ENCODE results near the gene CHGA. TPM values are rescaled to one million over a fixed set of nuclear protein-coding genes. Genes with fewer than 3 reads are reported as not detected.

CHGA gene
- total RNA-seq, 1 donor = 0.18 TPM

DNA sequence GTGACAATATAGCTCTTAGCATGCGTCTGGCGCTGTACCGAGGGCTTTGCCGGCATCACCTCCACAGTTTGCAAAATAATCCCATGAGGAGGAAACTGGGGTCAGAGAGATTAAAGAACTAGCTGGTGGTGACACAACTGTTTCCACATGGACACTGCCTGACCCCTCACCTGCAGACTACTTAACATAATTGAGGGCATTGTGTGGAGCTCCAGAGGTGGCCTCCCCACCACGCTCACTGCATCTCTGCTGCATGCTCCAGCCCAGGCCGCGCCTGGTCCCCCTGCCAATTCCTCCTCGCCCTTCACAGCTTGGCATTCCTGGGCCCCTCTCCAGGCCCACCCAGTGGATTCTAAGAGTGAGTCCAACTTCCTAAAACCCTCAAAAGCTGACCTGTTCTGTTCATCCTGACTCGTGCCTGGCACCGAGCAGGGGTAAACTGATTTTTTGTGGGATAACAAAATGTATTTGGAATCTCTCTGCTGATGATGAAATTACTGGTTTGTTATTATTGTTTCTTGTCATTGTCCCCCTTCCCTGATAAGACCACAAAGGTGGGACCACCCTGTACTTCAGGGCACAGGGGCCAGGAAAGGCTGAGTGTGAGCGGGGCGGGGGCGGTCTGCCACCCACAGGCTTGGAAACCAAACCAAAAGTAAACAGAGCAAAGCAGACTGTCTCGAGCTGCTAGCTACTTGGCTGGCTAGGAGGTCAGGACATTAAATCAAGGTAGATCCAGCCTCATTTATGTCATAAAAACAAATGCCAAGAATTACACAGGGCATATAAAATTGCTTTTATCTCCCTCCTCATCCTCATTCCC, 40.6 kb downstream of the CHGA start:
- TF ChIP-seq, protein P1, sequence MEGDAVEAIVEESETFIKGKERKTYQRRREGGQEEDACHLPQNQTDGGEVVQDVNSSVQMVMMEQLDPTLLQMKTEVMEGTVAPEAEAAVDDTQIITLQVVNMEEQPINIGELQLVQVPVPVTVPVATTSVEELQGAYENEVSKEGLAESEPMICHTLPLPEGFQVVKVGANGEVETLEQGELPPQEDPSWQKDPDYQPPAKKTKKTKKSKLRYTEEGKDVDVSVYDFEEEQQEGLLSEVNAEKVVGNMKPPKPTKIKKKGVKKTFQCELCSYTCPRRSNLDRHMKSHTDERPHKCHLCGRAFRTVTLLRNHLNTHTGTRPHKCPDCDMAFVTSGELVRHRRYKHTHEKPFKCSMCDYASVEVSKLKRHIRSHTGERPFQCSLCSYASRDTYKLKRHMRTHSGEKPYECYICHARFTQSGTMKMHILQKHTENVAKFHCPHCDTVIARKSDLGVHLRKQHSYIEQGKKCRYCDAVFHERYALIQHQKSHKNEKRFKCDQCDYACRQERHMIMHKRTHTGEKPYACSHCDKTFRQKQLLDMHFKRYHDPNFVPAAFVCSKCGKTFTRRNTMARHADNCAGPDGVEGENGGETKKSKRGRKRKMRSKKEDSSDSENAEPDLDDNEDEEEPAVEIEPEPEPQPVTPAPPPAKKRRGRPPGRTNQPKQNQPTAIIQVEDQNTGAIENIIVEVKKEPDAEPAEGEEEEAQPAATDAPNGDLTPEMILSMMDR (IDR thresholded peaks at IDR 0.05; ENCODE audit: insufficient read depth, low read length) = no peak
- no peak overlapping the region for H3K4me3 ChIP-seq (ENCODE audit: low read depth, low read length)
- DNase-seq (ENCODE audit: low read depth) = no peak

DNA sequence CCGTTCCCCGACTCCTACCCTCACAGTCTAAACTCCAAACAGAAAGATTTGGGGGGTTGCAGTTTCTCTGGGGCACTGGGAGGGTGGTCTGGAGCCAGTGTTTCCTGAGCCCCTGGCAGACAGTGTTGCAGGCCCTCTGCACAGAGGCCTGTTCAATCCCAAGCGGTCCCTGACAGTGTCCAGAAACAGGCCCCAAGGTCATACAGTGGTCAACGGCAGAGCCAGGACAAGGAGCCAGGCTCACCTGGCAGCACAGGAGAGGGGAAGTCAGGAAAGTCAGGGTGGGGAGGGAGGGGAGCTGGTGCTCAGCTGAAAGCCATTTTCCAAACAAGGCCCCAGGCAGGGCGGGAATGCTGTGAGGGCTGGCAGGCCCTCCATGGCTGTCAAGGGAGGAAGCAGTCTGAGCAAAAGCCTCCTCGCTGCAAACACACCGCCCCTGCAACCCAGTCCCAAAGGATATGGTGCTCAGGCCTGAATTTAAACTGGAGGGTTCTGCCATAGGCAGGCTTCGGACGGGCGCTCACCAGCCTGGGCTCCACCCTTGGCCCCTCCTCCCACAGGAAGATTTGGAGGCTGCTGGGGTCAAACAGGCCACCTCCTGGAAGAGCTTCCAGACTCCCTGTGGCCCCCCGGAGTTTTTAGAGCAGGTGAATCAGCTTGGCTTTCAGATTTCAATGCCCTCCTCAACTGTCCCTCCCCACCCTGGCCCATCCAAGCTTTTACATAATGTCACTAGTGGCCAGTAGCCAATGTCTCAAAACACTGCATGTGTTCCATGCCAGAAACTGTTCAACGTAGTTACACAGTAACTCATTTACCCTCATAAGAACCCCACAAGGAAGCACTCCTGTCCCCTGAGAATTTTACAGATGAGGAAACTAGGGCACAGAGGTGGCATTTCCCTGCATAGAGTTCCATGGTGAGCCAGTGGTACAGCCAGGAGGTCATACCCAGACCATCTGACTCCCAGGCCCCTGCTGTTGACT, 41.5 kb downstream of the CHGA start:
- TF ChIP-seq, protein P1 (IDR thresholded peaks at IDR 0.05; ENCODE audit: insufficient read depth, low read length) = no peak
- H3K4me3 ChIP-seq (ENCODE audit: low read depth, low read length) = no peak overlapping the region
- no peak for DNase-seq (ENCODE audit: low read depth)

DNA sequence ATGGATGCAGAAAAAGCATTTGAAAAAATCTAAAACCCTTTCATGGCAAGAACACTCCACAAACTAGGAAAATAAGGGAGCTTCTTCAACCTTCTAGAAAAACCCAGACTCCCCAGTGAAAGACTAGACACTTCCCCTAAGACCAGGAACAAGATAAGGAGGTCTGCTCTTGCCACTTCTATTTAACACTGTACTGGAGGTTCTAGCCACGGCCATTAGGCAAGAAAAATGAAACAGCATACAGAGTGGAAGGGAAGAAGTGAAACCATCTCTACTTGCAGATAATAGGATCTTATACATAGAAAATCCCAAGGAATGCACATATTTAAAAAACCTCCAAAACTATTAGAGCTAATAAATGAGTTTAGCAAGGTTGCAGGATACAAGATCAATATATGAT, 42.3 kb downstream of the CHGA start:
- DNase-seq (ENCODE audit: low read depth) = no peak
- TF ChIP-seq, protein P1 (IDR thresholded peaks at IDR 0.05; ENCODE audit: insufficient read depth, low read length) = no peak
- no peak overlapping the region for H3K4me3 ChIP-seq (ENCODE audit: low read depth, low read length)

DNA sequence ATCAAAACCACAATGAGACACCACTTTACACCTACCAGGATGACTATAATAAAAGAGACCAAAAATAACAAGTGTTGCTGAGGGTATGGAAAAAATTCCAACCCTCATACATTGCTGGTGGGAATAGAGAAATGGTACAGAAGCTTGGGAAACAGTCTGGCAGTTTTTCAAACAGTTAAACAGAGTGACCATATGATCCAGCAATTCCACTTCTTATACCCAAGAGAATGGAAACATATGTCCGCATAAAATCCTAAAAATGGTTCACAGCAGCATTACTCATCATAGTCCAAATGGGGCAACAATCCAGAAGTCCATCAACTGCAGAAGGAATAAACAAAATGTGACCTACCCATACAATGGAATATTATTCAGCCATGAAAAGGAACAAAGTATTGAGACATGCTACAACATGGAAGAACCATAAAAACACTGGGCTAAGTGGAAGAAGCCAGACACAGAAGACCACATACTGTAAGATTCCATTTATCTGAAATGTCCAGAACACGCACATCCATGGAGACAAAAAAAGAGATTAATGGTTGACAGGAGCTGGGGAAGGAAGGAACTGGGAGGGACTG, 44.5 kb downstream of the CHGA start:
- TF ChIP-seq, protein P1 (IDR thresholded peaks at IDR 0.05; ENCODE audit: insufficient read depth, low read length) = no peak
- H3K4me3 ChIP-seq (ENCODE audit: low read depth, low read length) = no peak overlapping the region
- DNase-seq (ENCODE audit: low read depth) = peak; percentile 63

DNA sequence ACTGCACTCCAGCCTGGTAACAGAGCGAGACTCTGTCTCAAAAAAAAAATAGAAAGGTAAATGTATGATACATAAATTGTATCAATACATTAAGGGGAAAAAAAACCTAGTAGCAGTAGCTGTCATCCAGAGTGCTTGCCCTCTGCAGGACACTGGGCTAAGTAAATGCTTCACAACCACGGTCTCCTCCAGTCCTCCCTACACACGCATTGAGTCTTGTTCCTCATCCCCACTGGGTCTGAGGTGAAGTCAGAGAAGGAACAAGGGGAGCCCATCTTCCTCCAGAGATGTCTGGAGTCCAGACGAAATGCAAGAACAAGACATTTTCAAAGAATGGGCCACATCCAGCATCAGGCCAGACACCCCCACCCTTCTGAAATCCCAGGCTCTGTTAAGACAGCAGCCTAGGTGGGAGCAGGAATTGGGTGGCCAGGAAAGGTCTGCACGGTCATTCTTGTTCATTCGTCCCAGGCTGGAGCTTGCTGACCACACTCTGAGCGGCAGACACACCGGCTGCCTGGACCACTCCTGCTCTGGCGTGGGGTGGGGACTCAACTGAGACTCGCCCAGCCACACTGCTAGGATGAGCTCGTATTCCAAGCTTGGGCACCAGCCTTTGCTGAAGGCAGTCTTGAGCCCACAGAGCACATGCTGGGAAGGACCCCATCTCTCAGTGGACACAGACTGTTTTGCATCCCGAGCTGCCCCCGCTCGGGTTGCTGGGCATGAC, 45.5 kb downstream of the CHGA start:
- no peak for DNase-seq (ENCODE audit: low read depth)
- no peak overlapping the region for H3K4me3 ChIP-seq (ENCODE audit: low read depth, low read length)
- TF ChIP-seq, protein P1 (IDR thresholded peaks at IDR 0.05; ENCODE audit: insufficient read depth, low read length) = no peak

DNA sequence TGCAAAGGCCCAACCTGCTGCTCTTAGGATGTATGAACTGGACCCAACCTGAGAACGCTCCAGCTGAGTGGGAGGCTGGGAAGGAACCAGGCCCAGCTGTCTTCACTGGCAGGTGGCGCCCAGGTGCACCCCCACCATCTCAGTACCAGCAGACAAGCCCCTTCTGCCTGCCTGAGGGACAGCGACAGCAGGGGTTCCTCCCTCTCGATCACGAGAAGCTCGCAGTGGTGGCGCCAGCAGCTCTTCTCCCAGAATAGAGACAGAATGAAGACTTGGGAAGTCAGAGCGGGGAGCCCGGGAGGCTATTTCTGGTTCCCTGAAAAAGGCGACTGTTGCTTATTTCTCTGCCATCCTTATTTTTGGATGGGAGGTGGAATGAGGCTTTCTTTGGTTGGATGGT, 46.5 kb downstream of the CHGA start:
- H3K4me3 ChIP-seq (ENCODE audit: low read depth, low read length) = no peak overlapping the region
- TF ChIP-seq, protein P1 (IDR thresholded peaks at IDR 0.05; ENCODE audit: insufficient read depth, low read length) = no peak
- no peak for DNase-seq (ENCODE audit: low read depth)

Measured in fibroblast of the aortic adventitia (primary cell).